LNCaP clone FGC (cell line): ENCODE data around the gene FILIP1L.

Experiments
- DNase-seq: peaks from one replicate; pipeline ENCODE4 v3.0.0-alpha.2; 2011; ENCODE audit warnings: low read depth
- H3K4me3 ChIP-seq: 2 replicates; pipeline ENCODE4 v1.5.1; 2011; ENCODE audit warnings: mild to moderate bottlenecking, low read depth, low read length, control low read depth
- CTCF ChIP-seq: IDR thresholded peaks from 2 replicates; pipeline ENCODE4 v1.5.1; 2012; ENCODE audit warnings: mild to moderate bottlenecking; ENCODE audit not compliant: control insufficient read depth, insufficient read depth; ENCODE audit errors: extremely low read depth

Gene FILIP1L

GRCh38 chr3:100155590-100155989 lies 41.3 kb upstream of the FILIP1L start:
- DNase-seq, result no peak
- no peak overlapping the region for H3K4me3 ChIP-seq
- no peak for TF ChIP-seq CTCF

GRCh38 chr3:100155128-100155527 lies 40.8 kb upstream of the FILIP1L start:
- no peak for DNase-seq
- no peak overlapping the region for H3K4me3 ChIP-seq
- no peak for TF ChIP-seq CTCF

GRCh38 chr3:100154171-100154570 lies 39.9 kb upstream of the FILIP1L start:
- TF ChIP-seq CTCF, result no peak
- DNase-seq, result no peak
- no peak overlapping the region for H3K4me3 ChIP-seq

GRCh38 chr3:100151024-100151707 lies 36.9 kb upstream of the FILIP1L start:
- DNase-seq, result no peak
- no peak overlapping the region for H3K4me3 ChIP-seq
- TF ChIP-seq CTCF, result no peak

- no peak for DNase-seq
- H3K4me3 ChIP-seq, result no peak overlapping the region
- TF ChIP-seq CTCF, result no peak
Observed at GRCh38 chr3:100150473-100150872, 36.2 kb upstream of the FILIP1L start.

- H3K4me3 ChIP-seq, result no peak overlapping the region
- no peak for DNase-seq
- no peak for TF ChIP-seq CTCF
Observed at GRCh38 chr3:100149713-100150415, 35.6 kb upstream of the FILIP1L start.
